ENCODE data around the gene GET3.
"Not testable (repeated sequence)": the region's sequence is repeated elsewhere in the genome, so short reads cannot be mapped to it uniquely, and the experiment has no call there.

Gene GET3

GRCh38 chr19:12796146-12797071 is 59.1 kb downstream of the GET3 start:
- Histone ChIP-seq H3K4me2 (ENCODE audit: insufficient read depth, low read length) (peak overlapping the region; percentile 56), H3K9ac (ENCODE audit: low read depth, low read length) (peak overlapping the region; percentile 33), H3K79me2 (ENCODE audit: insufficient read depth, low read length) (peaks cover 23% of the 10 kb centered on the region), H3K36me3 (ENCODE audit: insufficient read depth, low read length) (no peaks in the 10 kb centered on the region; the same call in 1 of the 2 replicates), H2AFZ (ENCODE audit: low read depth, low read length) (peak overlapping the region; percentile 51), H3K27ac (ENCODE audit: low read length) (peak overlapping the region; percentile 19; the same call in 1 of the 2 replicates), H3K27me3 (ENCODE audit: insufficient read depth, low read length, poor library complexity) (no peaks in the 10 kb centered on the region), H3K9me3 (ENCODE audit: insufficient read depth, low read length, severe bottlenecking) (no peaks in the 10 kb centered on the region), H3K4me1 (ENCODE audit: insufficient read depth, low read length) (peaks cover 33% of the 10 kb centered on the region), H4K20me1 (ENCODE audit: insufficient read depth, low read length) (no peaks in the 10 kb centered on the region; the same call in 1 of the 2 replicates), H3K4me3 (ENCODE audit: low read depth in 1 of 2, low read length in 2 of 2) (0 out of 4 replicates have a peak overlapping the region, but pooled peaks of 1 of the 2 experiments have one; percentile 30)
- peak; percentile 82 for DNase-seq
- ATAC-seq (ENCODE audit: insufficient read depth, low read depth), result peak; percentile 43
- TF ChIP-seq, protein P1, sequence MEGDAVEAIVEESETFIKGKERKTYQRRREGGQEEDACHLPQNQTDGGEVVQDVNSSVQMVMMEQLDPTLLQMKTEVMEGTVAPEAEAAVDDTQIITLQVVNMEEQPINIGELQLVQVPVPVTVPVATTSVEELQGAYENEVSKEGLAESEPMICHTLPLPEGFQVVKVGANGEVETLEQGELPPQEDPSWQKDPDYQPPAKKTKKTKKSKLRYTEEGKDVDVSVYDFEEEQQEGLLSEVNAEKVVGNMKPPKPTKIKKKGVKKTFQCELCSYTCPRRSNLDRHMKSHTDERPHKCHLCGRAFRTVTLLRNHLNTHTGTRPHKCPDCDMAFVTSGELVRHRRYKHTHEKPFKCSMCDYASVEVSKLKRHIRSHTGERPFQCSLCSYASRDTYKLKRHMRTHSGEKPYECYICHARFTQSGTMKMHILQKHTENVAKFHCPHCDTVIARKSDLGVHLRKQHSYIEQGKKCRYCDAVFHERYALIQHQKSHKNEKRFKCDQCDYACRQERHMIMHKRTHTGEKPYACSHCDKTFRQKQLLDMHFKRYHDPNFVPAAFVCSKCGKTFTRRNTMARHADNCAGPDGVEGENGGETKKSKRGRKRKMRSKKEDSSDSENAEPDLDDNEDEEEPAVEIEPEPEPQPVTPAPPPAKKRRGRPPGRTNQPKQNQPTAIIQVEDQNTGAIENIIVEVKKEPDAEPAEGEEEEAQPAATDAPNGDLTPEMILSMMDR (IDR thresholded peaks at IDR 0.05; ENCODE audit: borderline replicate concordance, extremely low read depth, low read length, poor library complexity, severe bottlenecking), result peak; percentile 99
- TF ChIP-seq EZH2 (IDR thresholded peaks at IDR 0.05; ENCODE audit: borderline replicate concordance, low read depth, low read length, severe bottlenecking), result no peak

DNA sequence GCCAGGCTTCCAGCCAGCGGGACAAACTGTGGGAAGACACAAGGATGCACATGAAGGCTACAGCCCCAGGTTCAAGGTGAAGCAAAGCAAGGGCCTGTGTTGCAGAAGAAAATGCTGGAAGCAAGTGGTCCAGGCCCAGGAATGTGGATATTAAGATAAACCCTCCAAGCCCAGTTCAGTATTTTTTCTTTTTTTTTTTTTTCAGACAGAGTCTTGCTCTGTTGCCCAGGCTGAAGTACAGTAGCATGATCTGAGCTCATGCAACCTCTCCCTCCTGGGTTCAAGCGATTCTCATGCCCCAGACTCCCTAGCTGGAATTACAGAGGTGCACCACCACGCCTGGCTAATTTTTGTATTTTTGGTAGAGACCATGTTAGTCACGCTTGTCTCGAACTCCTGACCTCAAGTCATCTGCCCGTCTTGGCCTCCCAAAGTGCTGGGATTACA is 59.9 kb downstream of the GET3 start:
- Histone ChIP-seq H3K79me2 (ENCODE audit: insufficient read depth, low read length) (peaks cover 15% of the 10 kb centered on the region), H3K27ac (ENCODE audit: low read length) (0 out of 2 replicates have a peak overlapping the region, but pooled peaks have one; percentile 3), H3K4me3 (ENCODE audit: low read depth in 1 of 2, low read length in 2 of 2) (no peak overlapping the region), H3K36me3 (ENCODE audit: insufficient read depth, low read length) (no peaks in the 10 kb centered on the region; the same call in 1 of the 2 replicates), H3K9me3 (ENCODE audit: insufficient read depth, low read length, severe bottlenecking) (no peaks in the 10 kb centered on the region), H3K4me1 (ENCODE audit: insufficient read depth, low read length) (peaks cover 27% of the 10 kb centered on the region), H3K4me2 (ENCODE audit: insufficient read depth, low read length) (no peak overlapping the region), H3K9ac (ENCODE audit: low read depth, low read length) (peak overlapping the region; percentile 15; the same call in 1 of the 2 replicates), H4K20me1 (ENCODE audit: insufficient read depth, low read length) (no peaks in the 10 kb centered on the region), H3K27me3 (ENCODE audit: insufficient read depth, low read length, poor library complexity) (no peaks in the 10 kb centered on the region), H2AFZ (ENCODE audit: low read depth, low read length) (no peak overlapping the region)
- ATAC-seq (ENCODE audit: insufficient read depth, low read depth) (no peak), DNase-seq (no peak)
- TF ChIP-seq EZH2 (IDR thresholded peaks at IDR 0.05; ENCODE audit: borderline replicate concordance, low read depth, low read length, severe bottlenecking), result no peak
- TF ChIP-seq, protein P1 (IDR thresholded peaks at IDR 0.05; ENCODE audit: borderline replicate concordance, extremely low read depth, low read length, poor library complexity, severe bottlenecking), result no peak

GRCh38 chr19:12797607-12798006 is 60.3 kb downstream of the GET3 start:
- not testable (repeated sequence) for H2AFZ ChIP-seq (ENCODE audit: low read depth, low read length); H3K9me3 ChIP-seq (ENCODE audit: insufficient read depth, low read length, severe bottlenecking); DNase-seq; H3K27ac ChIP-seq (ENCODE audit: low read length); H3K27me3 ChIP-seq (ENCODE audit: insufficient read depth, low read length, poor library complexity); H3K9ac ChIP-seq (ENCODE audit: low read depth, low read length); H3K4me2 ChIP-seq (ENCODE audit: insufficient read depth, low read length); H3K4me3 ChIP-seq (ENCODE audit: low read depth in 1 of 2, low read length in 2 of 2); H3K36me3 ChIP-seq (ENCODE audit: insufficient read depth, low read length); H4K20me1 ChIP-seq (ENCODE audit: insufficient read depth, low read length); ATAC-seq (ENCODE audit: insufficient read depth, low read depth)
- H3K4me1 ChIP-seq (ENCODE audit: insufficient read depth, low read length), result peaks cover 26% of the 10 kb centered on the region
- peaks cover 11% of the 10 kb centered on the region for H3K79me2 ChIP-seq (ENCODE audit: insufficient read depth, low read length)

Measured in DND-41 (cell line).